H9 (cell line): ENCODE results near the gene FBXO28. TPM values are rescaled to one million over a fixed set of nuclear protein-coding genes. Genes with fewer than 3 reads are reported as not detected.

Source experiments
- DNase-seq: peaks from one replicate; pipeline ENCODE4 v3.0.0-alpha.2; 2017
- H2AFZ ChIP-seq: one replicate; pipeline ENCODE4 v1.6.1; 2013; ENCODE audit warnings: mild to moderate bottlenecking, low read length, control low read depth, moderate library complexity
- H2AK5ac ChIP-seq: 2 replicates; pipeline ENCODE4 v1.6.1; 2013; ENCODE audit warnings: low read length, control low read depth, mixed read lengths; ENCODE audit not compliant: insufficient read length
- H2BK120ac ChIP-seq: one replicate; pipeline ENCODE4 v1.6.1; 2013; ENCODE audit warnings: low read depth, mild to moderate bottlenecking, low read length, control low read depth, inconsistent platforms; ENCODE audit not compliant: poor library complexity, severe bottlenecking
- H2BK12ac ChIP-seq: 2 replicates; pipeline ENCODE4 v1.6.1; 2013; ENCODE audit warnings: low read length, control low read depth, mixed read lengths, low read depth; ENCODE audit not compliant: insufficient read length
- H2BK15ac ChIP-seq: 2 replicates; pipeline ENCODE4 v1.6.1; 2013; ENCODE audit warnings: low read depth, low read length, control low read depth
- H2BK20ac ChIP-seq: one replicate; pipeline ENCODE4 v1.6.1; 2013; ENCODE audit warnings: low read depth, mild to moderate bottlenecking, low read length, control low read depth, inconsistent platforms; ENCODE audit not compliant: poor library complexity, severe bottlenecking
- H2BK5ac ChIP-seq: 2 replicates; pipeline ENCODE4 v1.6.1; 2013; ENCODE audit warnings: low read length, control low read depth, mixed read lengths; ENCODE audit not compliant: insufficient read length
- H3K14ac ChIP-seq: 2 replicates; pipeline ENCODE4 v1.6.1; 2013; ENCODE audit warnings: low read length, control low read depth; ENCODE audit not compliant: insufficient read depth
- H3K18ac ChIP-seq: 2 replicates; pipeline ENCODE4 v1.6.1; 2013; ENCODE audit warnings: low read depth, mild to moderate bottlenecking, mixed read lengths, low read length, control low read depth; ENCODE audit not compliant: insufficient read length
- H3K23ac ChIP-seq: 2 replicates; pipeline ENCODE4 v1.6.1; 2013; ENCODE audit warnings: low read length, control low read depth, mixed read lengths, low read depth; ENCODE audit not compliant: insufficient read length
- H3K23me2 ChIP-seq: 2 replicates; pipeline ENCODE4 v1.6.1; 2013; ENCODE audit warnings: low read depth, mild to moderate bottlenecking, mixed read lengths, low read length, control low read depth; ENCODE audit not compliant: insufficient read length, poor library complexity, severe bottlenecking
- H3K27ac ChIP-seq: 2 replicates; pipeline ENCODE4 v1.5.1; 2013; ENCODE audit warnings: low read length, control low read depth, mixed read lengths, low read depth; ENCODE audit not compliant: insufficient read length
- H3K27me3 ChIP-seq: 2 replicates; pipeline ENCODE4 v1.6.1; 2013; ENCODE audit warnings: low read length, control low read depth, inconsistent platforms; ENCODE audit not compliant: insufficient read depth
- H3K4ac ChIP-seq: 2 replicates; pipeline ENCODE4 v1.6.1; 2013; ENCODE audit warnings: low read depth, mild to moderate bottlenecking, control low read depth, inconsistent platforms, low read length, moderate library complexity
- H3K4me1 ChIP-seq: 2 replicates; pipeline ENCODE4 v1.6.1; 2013; ENCODE audit warnings: low read length, control low read depth, inconsistent platforms; ENCODE audit not compliant: insufficient read depth
- H3K4me2 ChIP-seq: 2 replicates; pipeline ENCODE4 v1.6.1; 2013; ENCODE audit warnings: low read length, control low read depth, mixed read lengths; ENCODE audit not compliant: insufficient read length, insufficient read depth
- H3K56ac ChIP-seq: 2 replicates; pipeline ENCODE4 v1.6.1; 2013; ENCODE audit warnings: low read depth, mild to moderate bottlenecking, mixed read lengths, low read length, control low read depth; ENCODE audit not compliant: insufficient read length
- H3K79me1 ChIP-seq: 2 replicates; pipeline ENCODE4 v1.6.1; 2013; ENCODE audit warnings: low read depth, mild to moderate bottlenecking, moderate library complexity, low read length, control low read depth, inconsistent platforms; ENCODE audit not compliant: insufficient read depth, poor library complexity, severe bottlenecking
- H3K79me2 ChIP-seq: 2 replicates; pipeline ENCODE4 v1.6.1; 2013; ENCODE audit warnings: low read length, control low read depth, inconsistent platforms; ENCODE audit not compliant: insufficient read depth
- H3K9ac ChIP-seq: 2 replicates; pipeline ENCODE4 v1.6.1; 2013; ENCODE audit warnings: low read length, control low read depth, mixed read lengths; ENCODE audit not compliant: insufficient read length; ENCODE audit errors: extremely low read depth
- H3K9me3 ChIP-seq: one replicate; pipeline ENCODE4 v1.6.1; 2013; ENCODE audit warnings: low read depth, low read length, inconsistent platforms; ENCODE audit not compliant: control insufficient read depth
- H3T11ph ChIP-seq: one replicate; pipeline ENCODE4 v1.6.1; 2013; ENCODE audit warnings: mild to moderate bottlenecking, low read length, control low read depth, inconsistent platforms
- H4K20me1 ChIP-seq: one replicate; pipeline ENCODE4 v1.6.1; 2013; ENCODE audit not compliant: control insufficient read depth, insufficient read length, insufficient read depth
- H4K5ac ChIP-seq: 2 replicates; pipeline ENCODE4 v1.6.1; 2013; ENCODE audit warnings: low read depth, mild to moderate bottlenecking, mixed read lengths, low read length, control low read depth; ENCODE audit not compliant: insufficient read length
- H4K8ac ChIP-seq: replicated peaks from 2 replicates; pipeline ENCODE4 v1.6.1; 2013; ENCODE audit warnings: low read length, control low read depth, mixed read lengths, low read depth; ENCODE audit not compliant: insufficient read length
- H4K91ac ChIP-seq: 2 replicates; pipeline ENCODE4 v1.6.1; 2013; ENCODE audit warnings: low read depth, mild to moderate bottlenecking, moderate library complexity, mixed read lengths, low read length, control low read depth; ENCODE audit not compliant: insufficient read length
- H3K27ac Mint-ChIP-seq, 3 experiments: 2 replicates in 2 of 3; 3 replicates in 1 of 3; pipeline ENCODE4 v1.8.0; 2020 to 2021; ENCODE audit warnings: mixed read lengths in 3 of 3, mild to moderate bottlenecking in 1 of 3, moderate library complexity in 1 of 3
- H3K27me3 Mint-ChIP-seq: 2 replicates; pipeline ENCODE4 v1.8.0; 2021; ENCODE audit warnings: low read depth, mild to moderate bottlenecking, moderate library complexity, mixed read lengths
- H3K36me3 Mint-ChIP-seq, 3 experiments: 2 replicates in 2 of 3; 3 replicates in 1 of 3; pipeline ENCODE4 v1.8.0; 2020 to 2021; ENCODE audit warnings: low read depth in 3 of 3, mixed read lengths in 3 of 3; ENCODE audit not compliant: insufficient read depth in 1 of 3
- H3K4me1 Mint-ChIP-seq, 2 experiments: 2 replicates each; pipeline ENCODE4 v1.8.0; 2020; ENCODE audit warnings: mixed read lengths in 2 of 2
- H3K4me3 Mint-ChIP-seq, 2 experiments: 2 replicates in 1 of 2; 3 replicates in 1 of 2; pipeline ENCODE4 v1.8.0; 2020 to 2021; ENCODE audit warnings: mild to moderate bottlenecking in 2 of 2, mixed read lengths in 2 of 2, moderate library complexity in 1 of 2
- H3K9me3 Mint-ChIP-seq, 2 experiments: 2 replicates in 1 of 2; 3 replicates in 1 of 2; pipeline ENCODE4 v1.8.0; 2020; ENCODE audit warnings: mild to moderate bottlenecking in 2 of 2, mixed read lengths in 2 of 2, moderate library complexity in 1 of 2
- CTCF ChIP-seq: fragments of 200-600 bp; sonication (generic); conservative IDR thresholded peaks from 3 replicates; pipeline ENCODE4 v1.8.0; 2021; ENCODE audit warnings: antibody characterized with exemption, mild to moderate bottlenecking
- WGBS: extraction: QIAGEN DNeasy Blood & Tissue Kit; methylation state at CpG from one replicate; pipeline ENCODE4 v1.1.7; 2013; ENCODE audit warnings: missing lambda C conversion rate, low lambda C conversion rate, mixed read lengths; ENCODE audit not compliant: insufficient read length; ENCODE audit errors: extremely low coverage; 5-methylcytosine and 5-hydroxymethylcytosine counted together
- total RNA-seq: library from RNA; stranded (reverse); gene quantifications from 2 replicates; pipeline ENCODE4 v1.2.1, GENCODE V29; 2021

Gene FBXO28
- total RNA-seq, 1 experiment from 2014 or later, result 55.0 TPM

GRCh38 chr1:224069138-224069537 is 44.8 kb upstream of the FBXO28 start:
- Histone ChIP-seq H3K56ac (no peak overlapping the region), H2BK120ac (no peak overlapping the region), H2AK5ac (no peak overlapping the region), H3K27ac (no peak overlapping the region), H3K23me2 (no peaks in the 10 kb centered on the region), H3K27me3 (no peaks in the 10 kb centered on the region), H3K9me3 (peaks cover 3% of the 10 kb centered on the region), H3K4me2 (no peak overlapping the region), H2BK5ac (no peak overlapping the region), H3K23ac (no peak overlapping the region), H3K14ac (no peak overlapping the region), H3K9ac (no peak overlapping the region), H2AFZ (no peak overlapping the region), H2BK20ac (no peak overlapping the region), H3K79me2 (no peaks in the 10 kb centered on the region), H4K20me1 (no peaks in the 10 kb centered on the region), H4K8ac (no peak overlapping the region), H3T11ph (no peak overlapping the region), H2BK12ac (no peak overlapping the region), H4K91ac (no peak overlapping the region), H4K5ac (no peak overlapping the region), H3K79me1 (no peaks in the 10 kb centered on the region), H3K4ac (no peak overlapping the region), H2BK15ac (no peak overlapping the region), H3K4me1 (no peaks in the 10 kb centered on the region), H3K18ac (no peak overlapping the region)
- peaks cover 3 to 7% of the 10 kb centered on the region in 2 experiments; a peak in 2 of 5 replicates for H3K9me3 Mint-ChIP-seq
- no peak overlapping the region for H3K4me3 Mint-ChIP-seq
- DNase-seq, result no peak
- H3K4me1 Mint-ChIP-seq, result peaks cover 13 to 14% of the 10 kb centered on the region in 2 experiments
- TF ChIP-seq CTCF, result no peak
- no peak overlapping the region for H3K27ac Mint-ChIP-seq
- WGBS, result no CpG with 5 or more reads among the region's 3 CpGs
- H3K27me3 Mint-ChIP-seq, result no peaks in the 10 kb centered on the region; the same call in 1 of the 2 replicates
- peaks cover 0 to 13% (median 0%) of the 10 kb centered on the region in 3 experiments; a peak in 1 of 7 replicates for H3K36me3 Mint-ChIP-seq
